ENCODE results near the gene EBNA1BP2.
"Not testable (repeated sequence)": the region's sequence is repeated elsewhere in the genome, so short reads cannot be mapped to it uniquely, and the experiment has no call there.

Gene EBNA1BP2

GRCh38 chr1:43171876-43172526, at the start of gene EBNA1BP2, which contains the start of gene CFAP57:
TSS of gene EBNA1BP2 (minus strand) at chr1:43172290. CDS start at chr1:43172118, 172 bp downstream.
TSS of gene CFAP57 (plus strand) at chr1:43172330. CDS start at chr1:43172754, 424 bp downstream.
- peak; percentile 95 for DNase-seq

GRCh38 chr1:43221797-43222196, 49.7 kb upstream of the EBNA1BP2 start:
- no peak for DNase-seq

GRCh38 chr1:43220905-43221778, 49.1 kb upstream of the EBNA1BP2 start:
- DNase-seq = no peak

- no peak for DNase-seq
These were observed 45.7 kb upstream of the EBNA1BP2 start for GRCh38 chr1:43217747-43218146.

- no peak for DNase-seq
These were observed 42.7 kb upstream of the EBNA1BP2 start for GRCh38 chr1:43214501-43215444.

- DNase-seq = not testable (repeated sequence)
These were observed 36.2 kb upstream of the EBNA1BP2 start for GRCh38 chr1:43208277-43208676.

- DNase-seq = no peak
These were observed 35.3 kb upstream of the EBNA1BP2 start for GRCh38 chr1:43207229-43207853.

- DNase-seq = peak; percentile 54
These were observed 34.6 kb upstream of the EBNA1BP2 start for GRCh38 chr1:43206600-43207228.

GRCh38 chr1:43205671-43206070, 33.6 kb upstream of the EBNA1BP2 start:
- no peak for DNase-seq

- no peak for DNase-seq
These were observed 32.3 kb upstream of the EBNA1BP2 start for GRCh38 chr1:43204394-43204793.

GRCh38 chr1:43203859-43204258, 31.8 kb upstream of the EBNA1BP2 start:
- DNase-seq = no peak

- no peak for DNase-seq
These were observed 27.1 kb upstream of the EBNA1BP2 start for GRCh38 chr1:43199093-43199726.

GRCh38 chr1:43197343-43198127, 25.4 kb upstream of the EBNA1BP2 start:
- DNase-seq = no peak

- no peak for DNase-seq
These were observed 22.4 kb upstream of the EBNA1BP2 start for GRCh38 chr1:43194509-43194908.

- DNase-seq = no peak
These were observed 16.0 kb upstream of the EBNA1BP2 start for GRCh38 chr1:43188106-43188505.

- no peak for DNase-seq
These were observed 12.9 kb upstream of the EBNA1BP2 start for GRCh38 chr1:43184995-43185394.

GRCh38 chr1:43184388-43184787, 12.3 kb upstream of the EBNA1BP2 start:
- DNase-seq = no peak

GRCh38 chr1:43177691-43178090, 5.6 kb upstream of the EBNA1BP2 start:
- DNase-seq = no peak

GRCh38 chr1:43174873-43175272, 2.8 kb upstream of the EBNA1BP2 start:
- DNase-seq = no peak

- DNase-seq = peak; percentile 93
These were observed 460 bp upstream of the EBNA1BP2 start for GRCh38 chr1:43172527-43172972.

Measured in femur (tissue), 1 donor.